ENCODE results near the gene MCOLN1. TPM values are rescaled to one million over a fixed set of nuclear protein-coding genes. Genes with fewer than 3 reads are reported as not detected.

MCOLN1 gene
- total RNA-seq, 4 donors from 2014 or later: 7.4 to 18.4 (median 17.5) TPM

DNA sequence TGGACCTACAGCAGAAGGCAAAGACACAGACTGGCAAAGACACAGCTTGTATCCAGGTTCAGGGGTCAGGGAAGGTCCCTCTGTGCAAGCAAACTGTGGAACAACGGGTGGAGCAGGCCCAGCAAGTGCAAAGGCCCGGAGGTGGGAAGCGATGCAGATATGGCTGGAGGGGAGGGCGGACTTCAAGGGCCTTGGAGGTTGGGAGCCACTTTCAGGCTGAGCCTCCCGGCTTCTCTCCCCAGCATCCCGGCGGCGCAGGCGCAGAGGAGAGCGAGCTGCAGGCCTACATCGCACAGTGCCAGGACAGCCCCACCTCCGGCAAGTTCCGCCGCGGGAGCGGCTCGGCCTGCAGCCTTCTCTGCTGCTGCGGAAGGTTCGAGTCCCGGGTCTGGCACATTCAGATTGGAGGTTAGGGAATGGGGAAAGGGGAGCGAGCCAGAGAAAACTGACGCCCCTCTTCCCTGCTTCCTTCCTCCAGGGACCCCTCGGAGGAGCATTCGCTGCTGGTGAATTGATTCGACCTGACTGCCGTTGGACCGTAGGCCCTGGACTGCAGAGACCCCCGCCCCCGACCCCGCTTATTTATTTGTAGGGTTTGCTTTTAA is 11.0 kb downstream of the MCOLN1 start:
- Histone ChIP-seq H3K27me3 (no peaks in the 10 kb centered on the region), H3K27ac (peak overlapping the region; percentile 82 to 99 (median 91)), H3K9me3 (no peaks in the 10 kb centered on the region), H3K4me3 (peak overlapping the region; percentile 60 to 70), H3K36me3 (peaks cover 0 to 54% of the 10 kb centered on the region in 2 donors), H3K4me1 (peaks cover 0 to 28% (median 5%) of the 10 kb centered on the region in 3 donors)
- no peak for TF ChIP-seq POLR2A (IDR thresholded peaks at IDR 0.05)
- TF ChIP-seq POLR2AphosphoS5 (IDR thresholded peaks at IDR 0.05): no peak
- no peak for TF ChIP-seq CTCF (IDR thresholded peaks at IDR 0.05)
- TF ChIP-seq EP300 (IDR thresholded peaks at IDR 0.05): no peak
- peak; percentile 21 for ATAC-seq
- 25 to 34% methylated on average over 13 to 14 of the region's 30 CpGs for WGBS, 2 donors (ENCODE audit: low coverage in 1 of 2)

- H3K36me3 ChIP-seq: peaks cover 0 to 54% of the 10 kb centered on the region in 2 donors
- peaks cover 0 to 28% (median 5%) of the 10 kb centered on the region in 3 donors for H3K4me1 ChIP-seq
- TF ChIP-seq CTCF (IDR thresholded peaks at IDR 0.05): no peak
- no peak for TF ChIP-seq EP300 (IDR thresholded peaks at IDR 0.05)
- TF ChIP-seq POLR2A (IDR thresholded peaks at IDR 0.05): peak; percentile 46 to 48
- TF ChIP-seq POLR2AphosphoS5 (IDR thresholded peaks at IDR 0.05): peak; percentile 94
- peak overlapping the region; percentile 60 to 70 for H3K4me3 ChIP-seq
- H3K27ac ChIP-seq: peak overlapping the region; percentile 82 to 99 (median 91)
- no peaks in the 10 kb centered on the region for H3K27me3 ChIP-seq
- H3K9me3 ChIP-seq: no peaks in the 10 kb centered on the region
- peak; percentile 84 for ATAC-seq
- WGBS, 2 donors (ENCODE audit: low coverage in 1 of 2): 0 to 3% methylated on average over 9 to 25 of the region's 41 CpGs
These were observed 11.6 kb downstream of the MCOLN1 start for GRCh38 chr19:7533925-7534480.

- 0% methylated on average over 3 to 9 of the region's 27 CpGs for WGBS, 2 donors (ENCODE audit: low coverage in 1 of 2)
- peak; percentile 63 for ATAC-seq
- Histone ChIP-seq H3K9me3 (no peaks in the 10 kb centered on the region), H3K4me1 (peaks cover 0 to 28% (median 5%) of the 10 kb centered on the region in 3 donors), H3K36me3 (peaks cover 0 to 54% of the 10 kb centered on the region in 2 donors), H3K27ac (peak overlapping the region; percentile 82 to 99 (median 91)), H3K4me3 (peak overlapping the region; percentile 60 to 70), H3K27me3 (no peaks in the 10 kb centered on the region)
- TF ChIP-seq POLR2A (IDR thresholded peaks at IDR 0.05) (no peak), EP300 (IDR thresholded peaks at IDR 0.05) (no peak), CTCF (IDR thresholded peaks at IDR 0.05) (peak in 1 of 4 experiments; percentile 23), POLR2AphosphoS5 (IDR thresholded peaks at IDR 0.05) (no peak)
These were observed 12.2 kb downstream of the MCOLN1 start for GRCh38 chr19:7534531-7535046.

DNA sequence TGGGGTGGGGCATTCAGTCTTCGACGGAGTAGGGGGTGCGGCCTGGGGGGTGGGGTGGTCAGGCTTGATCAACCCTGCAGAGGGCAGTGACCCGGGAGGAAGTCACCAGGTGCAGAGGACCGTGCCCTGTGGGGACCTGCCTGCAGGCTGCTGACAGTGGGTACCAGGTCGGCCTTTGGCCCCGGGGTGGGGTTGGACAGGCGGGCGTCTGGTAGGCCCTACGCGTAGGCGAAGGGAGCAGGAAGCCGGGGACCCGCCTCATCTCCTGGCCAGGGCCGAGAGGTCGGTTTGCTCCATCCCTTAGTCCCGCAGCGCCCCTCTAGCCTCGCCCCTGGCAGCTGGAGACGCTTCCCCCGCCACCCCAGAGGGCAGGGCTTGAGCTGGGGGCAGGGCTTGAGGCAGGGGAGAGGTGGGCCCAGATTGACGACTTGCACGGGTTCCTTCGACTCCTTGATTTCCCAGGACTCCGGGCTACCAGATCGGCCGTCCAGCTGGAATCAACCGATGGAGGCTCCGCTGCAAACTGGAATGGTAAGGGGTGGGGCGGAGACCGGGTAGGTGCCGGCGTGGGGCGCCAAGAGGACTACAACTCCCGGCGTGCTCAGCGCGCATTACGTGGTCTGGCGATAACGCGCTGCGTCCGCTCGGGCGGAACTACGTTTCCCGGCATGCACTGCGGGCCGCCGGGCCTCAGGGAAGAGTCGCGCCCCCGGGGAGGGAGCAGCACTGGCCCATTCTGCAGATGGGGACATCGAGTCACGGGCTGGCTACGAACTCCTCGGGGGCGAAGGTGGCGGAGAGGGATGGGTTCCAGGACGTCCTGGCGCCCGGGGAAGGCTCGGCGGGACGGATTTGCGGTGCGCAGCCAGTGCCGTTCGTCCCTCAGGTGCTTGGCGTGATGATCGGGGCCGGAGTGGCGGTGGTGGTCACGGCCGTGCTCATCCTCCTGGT is 12.9 kb downstream of the MCOLN1 start, which contains the start of gene PNPLA6:
Gene PNPLA6, plus strand, starts transcription at position 671 of the 951 bp plus-strand sequence. Its CDS starts 72 bp downstream, at position 743.
- peaks cover 0 to 28% (median 5%) of the 10 kb centered on the region in 3 donors for H3K4me1 ChIP-seq
- WGBS, 2 donors (ENCODE audit: low coverage in 1 of 2): no CpG with 5 or more reads among the region's 76 CpGs
- ATAC-seq: peak; percentile 85

More for the DNA sequence above, 12.9 kb downstream of the MCOLN1 start, which contains the start of gene PNPLA6:
- Histone ChIP-seq H3K9me3 (no peaks in the 10 kb centered on the region), H3K4me3 (peak within 1 kb of the TSS; percentile 60 to 70), H3K36me3 (peaks cover 0 to 54% of the 10 kb centered on the region in 2 donors), H3K27ac (peak within 1 kb of the TSS; percentile 82 to 99 (median 91)), H3K27me3 (no peaks in the 10 kb centered on the region)
- TF ChIP-seq POLR2AphosphoS5 (IDR thresholded peaks at IDR 0.05) (peak; percentile 87), EP300 (IDR thresholded peaks at IDR 0.05) (no peak), POLR2A (IDR thresholded peaks at IDR 0.05) (peak; percentile 46 to 47)

Data from gastroesophageal sphincter (tissue), 4 donors.